Stimulated activated naive CD8-positive, alpha-beta T cell treated with anti-CD3 and anti-CD28 coated beads, Interleukin-15, Interleukin-2, amounts not matched to agents 100 ng/mL and 50 ng/mL, for 24 hours (primary cell): ENCODE results near the gene SPIC.
A peak's percentile ranks its signal among the peaks of the same experiment; 100 is the strongest.
"Not testable (repeated sequence)": the region's sequence is repeated elsewhere in the genome, so short reads cannot be mapped to it uniquely, and the experiment has no call there.

Source experiments
- H3K27ac Mint-ChIP-seq: one replicate; pipeline ENCODE4 v1.8.0; 2021; ENCODE audit warnings: mild to moderate bottlenecking, mixed read lengths
- H3K27me3 Mint-ChIP-seq: one replicate; pipeline ENCODE4 v1.8.0; 2021; ENCODE audit warnings: mixed read lengths
- H3K36me3 Mint-ChIP-seq: one replicate; pipeline ENCODE4 v1.8.0; 2021; ENCODE audit warnings: low read depth, mixed read lengths
- H3K4me1 Mint-ChIP-seq: one replicate; pipeline ENCODE4 v1.8.0; 2021; ENCODE audit warnings: low read depth, mixed read lengths
- H3K4me3 Mint-ChIP-seq: one replicate; pipeline ENCODE4 v1.8.0; 2021; ENCODE audit warnings: mild to moderate bottlenecking, mixed read lengths
- H3K9me3 Mint-ChIP-seq: one replicate; pipeline ENCODE4 v1.8.0; 2021; ENCODE audit warnings: mixed read lengths

The SPIC gene

GRCh38 chr12:101474711-101475386 lies at the start of gene SPIC:
SPIC (plus strand) TSS chr12:101475336; CDS start chr12:101476905, 1,569 bp downstream.
- H3K36me3 Mint-ChIP-seq, result no peaks in the 10 kb centered on the region
- H3K4me1 Mint-ChIP-seq, result no peaks in the 10 kb centered on the region
- no peak within 1 kb of the TSS for H3K27ac Mint-ChIP-seq
- H3K4me3 Mint-ChIP-seq, result no peak within 1 kb of the TSS
- H3K27me3 Mint-ChIP-seq, result peaks cover 3% of the 10 kb centered on the region
- no peaks in the 10 kb centered on the region for H3K9me3 Mint-ChIP-seq

- no peaks in the 10 kb centered on the region for H3K36me3 Mint-ChIP-seq
- no peak overlapping the region for H3K27ac Mint-ChIP-seq
- H3K9me3 Mint-ChIP-seq, result no peaks in the 10 kb centered on the region
- peaks cover 8% of the 10 kb centered on the region for H3K27me3 Mint-ChIP-seq
- H3K4me3 Mint-ChIP-seq, result no peak overlapping the region
- H3K4me1 Mint-ChIP-seq, result no peaks in the 10 kb centered on the region
Measured at GRCh38 chr12:101430456-101430855, 44.7 kb upstream of the SPIC start.

- no peaks in the 10 kb centered on the region for H3K4me1 Mint-ChIP-seq
- no peak overlapping the region for H3K4me3 Mint-ChIP-seq
- H3K36me3 Mint-ChIP-seq, result no peaks in the 10 kb centered on the region
- H3K9me3 Mint-ChIP-seq, result no peaks in the 10 kb centered on the region
- peaks cover 19% of the 10 kb centered on the region for H3K27me3 Mint-ChIP-seq
- no peak overlapping the region for H3K27ac Mint-ChIP-seq
Measured at GRCh38 chr12:101436136-101436535, 39.0 kb upstream of the SPIC start.

- Mint-ChIP-seq H3K27me3 (peaks cover 14% of the 10 kb centered on the region), H3K4me3 (no peak overlapping the region), H3K4me1 (no peaks in the 10 kb centered on the region), H3K9me3 (no peaks in the 10 kb centered on the region), H3K36me3 (no peaks in the 10 kb centered on the region), H3K27ac (no peak overlapping the region)
Measured at GRCh38 chr12:101439236-101439635, 35.9 kb upstream of the SPIC start.

GRCh38 chr12:101441461-101442224 lies 33.5 kb upstream of the SPIC start:
- no peaks in the 10 kb centered on the region for H3K4me1 Mint-ChIP-seq
- no peak overlapping the region for H3K4me3 Mint-ChIP-seq
- no peaks in the 10 kb centered on the region for H3K9me3 Mint-ChIP-seq
- no peaks in the 10 kb centered on the region for H3K36me3 Mint-ChIP-seq
- H3K27me3 Mint-ChIP-seq, result peaks cover 11% of the 10 kb centered on the region
- no peak overlapping the region for H3K27ac Mint-ChIP-seq

- H3K9me3 Mint-ChIP-seq, result peaks cover 11% of the 10 kb centered on the region
Measured at GRCh38 chr12:101455685-101456084, 19.5 kb upstream of the SPIC start.

GRCh38 chr12:101459642-101460346 lies 15.3 kb upstream of the SPIC start:
- Mint-ChIP-seq H3K27me3 (peaks cover 4% of the 10 kb centered on the region), H3K4me3 (no peak overlapping the region), H3K4me1 (peaks cover 14% of the 10 kb centered on the region), H3K9me3 (peaks cover 8% of the 10 kb centered on the region), H3K27ac (peak overlapping the region; percentile 15), H3K36me3 (peaks cover 9% of the 10 kb centered on the region)

More at GRCh38 chr12:101455685-101456084, 19.5 kb upstream of the SPIC start:
- Mint-ChIP-seq H3K4me1 (peaks cover 14% of the 10 kb centered on the region), H3K4me3 (peak overlapping the region; percentile 27), H3K27ac (peak overlapping the region; percentile 56), H3K36me3 (peaks cover 9% of the 10 kb centered on the region), H3K27me3 (no peaks in the 10 kb centered on the region)

GRCh38 chr12:101468948-101469347 lies 6.2 kb upstream of the SPIC start:
- Mint-ChIP-seq H3K4me1 (peaks cover 3% of the 10 kb centered on the region), H3K4me3 (no peak overlapping the region), H3K27ac (no peak overlapping the region), H3K36me3 (no peaks in the 10 kb centered on the region), H3K9me3 (no peaks in the 10 kb centered on the region), H3K27me3 (no peaks in the 10 kb centered on the region)

GRCh38 chr12:101470939-101471338 lies 4.2 kb upstream of the SPIC start:
- no peaks in the 10 kb centered on the region for H3K9me3 Mint-ChIP-seq
- H3K27ac Mint-ChIP-seq, result no peak overlapping the region
- H3K27me3 Mint-ChIP-seq, result no peaks in the 10 kb centered on the region
- H3K4me3 Mint-ChIP-seq, result no peak overlapping the region
- no peaks in the 10 kb centered on the region for H3K36me3 Mint-ChIP-seq
- no peaks in the 10 kb centered on the region for H3K4me1 Mint-ChIP-seq

- not testable (repeated sequence) for H3K4me3 Mint-ChIP-seq, H3K4me1 Mint-ChIP-seq, H3K27ac Mint-ChIP-seq, H3K9me3 Mint-ChIP-seq, H3K27me3 Mint-ChIP-seq, H3K36me3 Mint-ChIP-seq
Measured at GRCh38 chr12:101471878-101472277, 3.3 kb upstream of the SPIC start.

- Mint-ChIP-seq H3K4me3 (no peak overlapping the region), H3K27me3 (peaks cover 3% of the 10 kb centered on the region), H3K9me3 (no peaks in the 10 kb centered on the region), H3K27ac (no peak overlapping the region), H3K36me3 (no peaks in the 10 kb centered on the region), H3K4me1 (no peaks in the 10 kb centered on the region)
Measured at GRCh38 chr12:101474248-101474647, 888 bp upstream of the SPIC start.

GRCh38 chr12:101475751-101476305 lies 692 bp downstream of the SPIC start:
- H3K4me3 Mint-ChIP-seq, result no peak overlapping the region
- H3K27ac Mint-ChIP-seq, result no peak overlapping the region
- H3K9me3 Mint-ChIP-seq, result no peaks in the 10 kb centered on the region
- no peaks in the 10 kb centered on the region for H3K4me1 Mint-ChIP-seq
- H3K36me3 Mint-ChIP-seq, result no peaks in the 10 kb centered on the region
- peaks cover 3% of the 10 kb centered on the region for H3K27me3 Mint-ChIP-seq

- H3K27me3 Mint-ChIP-seq, result peaks cover 3% of the 10 kb centered on the region
- H3K36me3 Mint-ChIP-seq, result no peaks in the 10 kb centered on the region
- H3K27ac Mint-ChIP-seq, result no peak overlapping the region
- H3K9me3 Mint-ChIP-seq, result no peaks in the 10 kb centered on the region
- H3K4me1 Mint-ChIP-seq, result no peaks in the 10 kb centered on the region
- H3K4me3 Mint-ChIP-seq, result no peak overlapping the region
Measured at GRCh38 chr12:101480849-101481248, 5.7 kb downstream of the SPIC start.

- Mint-ChIP-seq H3K36me3 (no peaks in the 10 kb centered on the region), H3K4me1 (no peaks in the 10 kb centered on the region), H3K27me3 (peaks cover 5% of the 10 kb centered on the region), H3K27ac (no peak overlapping the region), H3K9me3 (no peaks in the 10 kb centered on the region), H3K4me3 (no peak overlapping the region)
Measured at GRCh38 chr12:101485021-101485420, 9.9 kb downstream of the SPIC start.

- Mint-ChIP-seq H3K4me3 (no peak overlapping the region), H3K27ac (no peak overlapping the region), H3K9me3 (peaks cover 7% of the 10 kb centered on the region), H3K27me3 (peaks cover 11% of the 10 kb centered on the region), H3K36me3 (no peaks in the 10 kb centered on the region), H3K4me1 (no peaks in the 10 kb centered on the region)
Measured at GRCh38 chr12:101488469-101488868, 13.3 kb downstream of the SPIC start.
